GM12864 (cell line): ENCODE results near the gene CETN2.
A peak's percentile ranks its signal among the peaks of the same experiment; 100 is the strongest.

Experiments used
- DNase-seq: peaks from one replicate; pipeline ENCODE4 v3.0.0-alpha.2; 2011; ENCODE audit warnings: low read depth
- H3K4me3 ChIP-seq: 2 replicates; pipeline ENCODE4 v1.5.1; 2011; ENCODE audit warnings: mild to moderate bottlenecking, low read depth, low read length, control low read depth
- CTCF ChIP-seq: IDR thresholded peaks from 2 replicates; pipeline ENCODE4 v1.5.1; 2011; ENCODE audit warnings: low read depth, mild to moderate bottlenecking, moderate library complexity, low read length, control low read depth, inconsistent platforms; ENCODE audit errors: missing control alignments

Gene CETN2

GRCh38 chrX:152831391-152831790 lies 834 bp upstream of the CETN2 start:
- no peak for DNase-seq
- no peak for TF ChIP-seq CTCF

GRCh38 chrX:152824841-152825374 lies 5.6 kb downstream of the CETN2 start:
- no peak for DNase-seq
- no peak overlapping the region for H3K4me3 ChIP-seq
- no peak for TF ChIP-seq CTCF

More at GRCh38 chrX:152831391-152831790, 834 bp upstream of the CETN2 start:
- H3K4me3 ChIP-seq, result peak overlapping the region; percentile 92

DNA sequence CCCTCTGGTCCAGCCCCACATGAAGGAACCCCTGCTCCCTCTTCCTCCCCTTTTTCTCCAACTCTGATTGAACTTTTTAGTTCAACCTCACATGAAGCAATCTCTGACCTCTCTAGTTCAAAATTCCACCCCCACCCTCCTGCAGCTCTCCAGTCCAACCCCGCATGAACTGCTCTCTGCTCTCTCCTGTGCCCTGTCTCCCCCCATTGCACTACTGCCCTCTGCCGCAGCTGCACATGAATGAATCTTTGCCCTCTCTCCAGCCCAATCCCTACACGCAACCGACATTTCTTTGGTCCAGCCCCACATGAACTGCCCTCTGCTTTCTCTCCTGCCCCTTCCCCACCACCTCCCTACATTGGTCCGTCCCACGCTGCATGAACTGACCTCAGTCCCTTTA lies 6.9 kb downstream of the CETN2 start:
- no peak for DNase-seq
- TF ChIP-seq CTCF, result no peak
- no peak overlapping the region for H3K4me3 ChIP-seq

GRCh38 chrX:152822383-152823086 lies 8.0 kb downstream of the CETN2 start:
- no peak for DNase-seq
- no peak for TF ChIP-seq CTCF
- no peak overlapping the region for H3K4me3 ChIP-seq

GRCh38 chrX:152821145-152821765 lies 9.3 kb downstream of the CETN2 start:
- DNase-seq, result no peak
- peak; percentile 58 for TF ChIP-seq CTCF
- H3K4me3 ChIP-seq, result no peak overlapping the region

- no peak overlapping the region for H3K4me3 ChIP-seq
- no peak for TF ChIP-seq CTCF
- DNase-seq, result no peak
Measured at GRCh38 chrX:152819732-152820131, 10.8 kb downstream of the CETN2 start.
